ENCODE measurements around the gene ELFN1.

ELFN1 gene

DNA sequence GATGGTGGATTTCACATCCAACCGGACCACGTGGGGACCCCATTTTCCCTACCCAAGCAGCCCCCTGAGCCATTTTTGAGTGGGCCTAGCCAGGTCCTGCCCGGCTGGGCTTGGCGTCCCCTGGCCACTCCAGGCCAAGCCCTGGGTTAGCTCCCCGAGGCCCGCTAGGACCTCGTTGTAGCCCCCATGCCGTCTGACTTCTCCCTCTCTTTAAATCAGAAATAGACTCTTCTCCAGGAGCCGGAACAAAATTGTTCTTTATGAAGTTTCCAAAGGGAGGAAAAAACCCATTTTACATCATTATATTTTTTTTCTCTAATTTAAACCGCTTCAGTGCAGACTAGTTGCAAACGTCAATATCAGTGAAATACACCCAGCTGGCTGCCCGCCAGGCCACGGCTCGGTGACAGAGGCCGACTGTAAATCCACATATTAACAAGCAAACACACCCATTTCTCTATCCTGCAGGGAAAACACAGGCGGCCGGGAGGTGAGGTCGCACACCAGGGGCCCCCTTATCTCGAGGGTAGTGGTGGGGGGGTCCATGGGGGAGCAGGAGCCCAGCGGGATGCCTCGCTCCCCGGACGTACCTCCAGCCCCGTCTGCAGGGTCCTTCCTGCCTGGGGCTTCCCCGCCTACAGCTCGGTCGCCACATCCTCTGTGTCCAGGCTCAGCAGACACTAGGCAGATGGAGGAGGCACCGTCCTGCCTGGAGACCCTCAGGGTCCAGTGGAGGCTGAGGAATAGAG lies 72.7 kb downstream of the ELFN1 start:
- TF ChIP-seq CTCF (IDR thresholded peaks at IDR 0.05; ENCODE audit: borderline replicate concordance, control extremely low read depth, extremely low read depth, insufficient read depth, missing control alignments) = no peak
- DNase-seq (ENCODE audit: low spot score) = peak; percentile 76
- in situ Hi-C loops (cut with MboI; ENCODE audit: low sequenced_read_pairs, unreplicated experiment) = no loop called here

DNA sequence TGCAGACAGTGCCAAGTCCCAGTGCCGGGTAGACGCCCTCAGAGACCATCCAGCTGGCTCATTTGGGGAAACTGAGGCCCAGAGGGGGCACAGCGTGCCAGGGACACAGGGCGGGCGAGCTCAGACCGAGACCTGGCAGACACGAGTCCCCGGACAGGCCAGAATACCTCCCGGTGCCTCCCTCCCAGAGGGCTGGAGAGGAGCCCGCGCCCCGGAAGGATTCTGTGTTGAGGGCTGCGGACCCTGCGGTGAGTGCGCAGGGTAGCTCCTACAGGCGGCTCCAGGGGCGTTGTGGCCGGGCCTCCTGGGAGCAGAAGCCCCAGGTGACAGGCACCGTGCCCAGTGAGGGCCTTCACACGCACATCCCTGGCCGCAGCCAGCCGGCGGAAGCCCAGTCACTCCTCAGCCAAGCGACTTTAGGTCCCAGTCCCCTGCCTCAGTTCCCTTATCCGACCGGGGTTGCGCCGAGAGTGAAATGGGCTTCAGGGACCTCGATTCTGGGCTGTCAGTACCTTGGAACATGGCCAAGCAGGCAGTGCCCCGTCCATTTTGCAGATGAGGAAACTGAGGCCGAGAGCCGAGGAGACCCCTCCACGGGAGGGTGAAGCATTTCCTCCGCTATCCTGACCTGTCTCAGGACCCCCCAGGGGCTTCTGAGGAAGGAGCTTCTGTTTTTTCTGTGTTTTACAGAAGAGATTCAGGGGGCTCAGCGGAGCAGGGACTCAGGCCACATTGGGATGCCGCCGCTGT lies 73.6 kb downstream of the ELFN1 start:
- in situ Hi-C loops (cut with MboI; ENCODE audit: low sequenced_read_pairs, unreplicated experiment) = no loop called here
- TF ChIP-seq CTCF (IDR thresholded peaks at IDR 0.05; ENCODE audit: borderline replicate concordance, control extremely low read depth, extremely low read depth, insufficient read depth, missing control alignments) = no peak
- no peak for DNase-seq (ENCODE audit: low spot score)

GRCh38 chr7:1744296-1745017 lies 74.4 kb downstream of the ELFN1 start:
- no peak for TF ChIP-seq CTCF (IDR thresholded peaks at IDR 0.05; ENCODE audit: borderline replicate concordance, control extremely low read depth, extremely low read depth, insufficient read depth, missing control alignments)
- no peak for DNase-seq (ENCODE audit: low spot score)
- in situ Hi-C loops (cut with MboI; ENCODE audit: low sequenced_read_pairs, unreplicated experiment) = no loop called here

DNA sequence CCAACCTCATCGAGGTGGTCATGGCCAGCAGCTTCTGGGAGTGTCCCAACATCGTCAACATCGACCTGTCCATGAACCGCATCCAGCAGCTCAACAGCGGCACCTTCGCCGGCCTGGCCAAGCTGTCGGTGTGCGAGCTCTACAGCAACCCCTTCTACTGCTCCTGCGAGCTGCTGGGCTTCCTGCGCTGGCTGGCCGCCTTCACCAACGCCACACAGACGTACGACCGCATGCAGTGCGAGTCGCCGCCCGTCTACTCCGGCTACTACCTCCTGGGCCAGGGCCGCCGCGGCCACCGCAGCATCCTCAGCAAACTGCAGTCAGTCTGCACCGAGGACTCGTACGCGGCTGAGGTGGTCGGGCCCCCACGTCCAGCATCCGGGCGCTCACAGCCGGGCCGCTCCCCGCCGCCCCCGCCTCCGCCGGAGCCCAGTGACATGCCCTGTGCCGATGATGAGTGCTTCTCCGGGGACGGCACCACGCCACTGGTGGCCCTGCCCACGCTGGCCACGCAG lies 75.0 kb downstream of the ELFN1 start:
- DNase-seq (ENCODE audit: low spot score) = no peak
- TF ChIP-seq CTCF (IDR thresholded peaks at IDR 0.05; ENCODE audit: borderline replicate concordance, control extremely low read depth, extremely low read depth, insufficient read depth, missing control alignments) = no peak
- in situ Hi-C loops (cut with MboI; ENCODE audit: low sequenced_read_pairs, unreplicated experiment) = no loop called here

DNA sequence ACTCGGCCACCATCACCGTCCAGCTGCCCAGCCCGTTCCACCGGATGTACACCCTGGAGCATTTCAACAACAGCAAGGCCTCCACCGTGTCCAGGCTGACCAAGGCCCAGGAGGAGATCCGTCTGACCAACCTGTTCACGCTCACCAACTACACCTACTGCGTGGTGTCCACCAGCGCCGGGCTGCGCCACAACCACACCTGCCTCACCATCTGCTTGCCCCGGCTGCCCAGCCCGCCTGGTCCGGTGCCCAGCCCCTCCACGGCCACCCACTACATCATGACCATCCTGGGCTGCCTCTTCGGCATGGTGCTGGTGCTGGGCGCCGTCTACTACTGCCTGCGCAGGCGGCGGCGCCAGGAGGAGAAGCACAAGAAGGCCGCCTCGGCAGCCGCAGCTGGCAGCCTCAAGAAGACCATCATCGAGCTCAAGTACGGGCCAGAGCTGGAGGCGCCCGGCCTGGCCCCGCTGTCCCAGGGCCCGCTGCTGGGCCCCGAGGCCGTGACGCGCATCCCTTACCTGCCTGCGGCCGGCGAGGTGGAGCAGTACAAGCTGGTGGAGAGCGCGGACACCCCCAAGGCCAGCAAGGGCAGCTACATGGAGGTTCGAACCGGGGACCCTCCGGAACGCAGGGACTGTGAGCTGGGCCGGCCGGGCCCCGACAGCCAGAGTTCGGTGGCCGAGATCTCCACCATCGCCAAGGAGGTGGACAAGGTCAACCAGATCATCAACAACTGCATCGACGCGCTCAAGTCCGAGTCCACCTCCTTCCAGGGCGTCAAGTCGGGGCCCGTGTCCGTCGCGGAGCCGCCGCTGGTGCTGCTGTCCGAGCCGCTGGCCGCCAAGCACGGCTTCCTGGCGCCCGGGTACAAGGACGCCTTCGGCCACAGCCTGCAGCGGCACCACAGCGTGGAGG lies 75.8 kb downstream of the ELFN1 start:
- no peak for DNase-seq (ENCODE audit: low spot score)
- no peak for TF ChIP-seq CTCF (IDR thresholded peaks at IDR 0.05; ENCODE audit: borderline replicate concordance, control extremely low read depth, extremely low read depth, insufficient read depth, missing control alignments)
- in situ Hi-C loops (cut with MboI; ENCODE audit: low sequenced_read_pairs, unreplicated experiment) = no loop called here

All from GM13976 (cell line).